NB4 (cell line): ENCODE data around the gene MACC1.

Source experiments
- CTCF ChIP-seq: IDR thresholded peaks from one replicate; pipeline ENCODE4 v1.5.1; 2012; ENCODE audit warnings: low read depth, low read length
- MAX ChIP-seq: IDR thresholded peaks from 2 replicates; pipeline ENCODE4 v1.6.1; 2011; ENCODE audit warnings: low read depth, low read length
- POLR2A ChIP-seq: IDR thresholded peaks from 2 replicates; pipeline ENCODE4 v1.6.1; 2011; ENCODE audit warnings: mild to moderate bottlenecking; ENCODE audit not compliant: insufficient read length; ENCODE audit errors: extremely low read depth

- no peak for TF ChIP-seq CTCF
- TF ChIP-seq MAX, result no peak
- no peak for TF ChIP-seq POLR2A
Measured at GRCh38 chr7:20227291-20227795, 10.2 kb upstream of the MACC1 start.
